Progenitor cell of endocrine pancreas (in vitro differentiated cells): Measurements from ENCODE around the gene WIPF1. TPM values are rescaled to one million over a fixed set of nuclear protein-coding genes. Genes with fewer than 3 reads are reported as not detected.

ENCODE experiments used
- DNase-seq: peaks from one replicate; pipeline ENCODE4 v3.0.0; 2021; ENCODE audit warnings: low spot score; ENCODE audit not compliant: unreplicated experiment
- H3K27ac Mint-ChIP-seq: 2 replicates; pipeline ENCODE4 v1.8.0; 2021; ENCODE audit warnings: mild to moderate bottlenecking, moderate library complexity, mixed read lengths
- H3K27me3 Mint-ChIP-seq: 2 replicates; pipeline ENCODE4 v1.8.0; 2021; ENCODE audit warnings: mixed read lengths
- H3K36me3 Mint-ChIP-seq: 2 replicates; pipeline ENCODE4 v1.8.0; 2022; ENCODE audit warnings: mixed read lengths; ENCODE audit not compliant: insufficient read depth
- H3K4me1 Mint-ChIP-seq: 2 replicates; pipeline ENCODE4 v1.8.0; 2021; ENCODE audit warnings: low read depth, mixed read lengths
- H3K4me3 Mint-ChIP-seq: 2 replicates; pipeline ENCODE4 v1.8.0; 2021; ENCODE audit warnings: low read depth, mild to moderate bottlenecking, moderate library complexity, mixed read lengths
- H3K9me3 Mint-ChIP-seq: 2 replicates; pipeline ENCODE4 v1.8.0; 2021; ENCODE audit warnings: low read depth, mixed read lengths
- CTCF ChIP-seq: fragments of 200-600 bp; sonication (generic); IDR thresholded peaks from one replicate; pipeline ENCODE4 v1.5.0; 2021; ENCODE audit warnings: antibody characterized with exemption, mild to moderate bottlenecking; ENCODE audit not compliant: unreplicated experiment
- total RNA-seq: library from RNA; stranded (reverse); gene quantifications from 2 replicates; pipeline ENCODE4 v1.2.1, GENCODE V29; 2021

WIPF1 gene
- total RNA-seq, 1 donor from 2014 or later = 12.9 TPM

DNA sequence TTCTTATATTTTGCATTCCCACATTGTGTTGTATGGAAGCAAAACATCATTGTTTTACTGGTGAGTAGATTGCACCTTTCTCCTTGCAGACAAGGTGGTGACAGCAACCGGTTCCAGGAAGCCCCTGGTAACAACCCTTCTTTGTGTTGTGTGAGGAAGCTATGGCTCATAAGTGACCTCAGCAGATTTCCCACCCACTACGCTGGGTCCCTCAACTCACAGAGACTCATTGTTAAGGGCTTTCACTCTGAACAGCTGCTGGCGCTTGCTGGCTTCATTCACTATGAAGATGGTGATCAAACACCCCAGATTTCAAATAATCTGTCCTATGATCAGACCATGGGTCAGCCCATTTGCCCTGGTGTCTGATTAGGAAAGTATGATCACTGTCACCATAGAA lies 53.4 kb downstream of the WIPF1 start:
- no peak overlapping the region for H3K27ac Mint-ChIP-seq
- peaks cover 3% of the 10 kb centered on the region for H3K27me3 Mint-ChIP-seq
- H3K4me1 Mint-ChIP-seq = peaks cover 4% of the 10 kb centered on the region
- no peaks in the 10 kb centered on the region for H3K9me3 Mint-ChIP-seq
- H3K36me3 Mint-ChIP-seq = no peaks in the 10 kb centered on the region
- H3K4me3 Mint-ChIP-seq = no peak overlapping the region
- no peak for TF ChIP-seq CTCF
- DNase-seq = no peak

- Mint-ChIP-seq H3K27me3 (no peaks in the 10 kb centered on the region), H3K4me3 (no peak overlapping the region), H3K9me3 (no peaks in the 10 kb centered on the region), H3K4me1 (peaks cover 4% of the 10 kb centered on the region), H3K36me3 (no peaks in the 10 kb centered on the region), H3K27ac (no peak overlapping the region)
- no peak for DNase-seq
- no peak for TF ChIP-seq CTCF
These were observed 56.7 kb downstream of the WIPF1 start for GRCh38 chr2:174540893-174541292.

- no peak overlapping the region for H3K4me3 Mint-ChIP-seq
- H3K9me3 Mint-ChIP-seq = no peaks in the 10 kb centered on the region
- peaks cover 1% of the 10 kb centered on the region for H3K4me1 Mint-ChIP-seq
- no peak overlapping the region for H3K27ac Mint-ChIP-seq
- no peaks in the 10 kb centered on the region for H3K27me3 Mint-ChIP-seq
- TF ChIP-seq CTCF = no peak
- H3K36me3 Mint-ChIP-seq = no peaks in the 10 kb centered on the region
- no peak for DNase-seq
These were observed 61.6 kb downstream of the WIPF1 start for GRCh38 chr2:174535757-174536703.

DNA sequence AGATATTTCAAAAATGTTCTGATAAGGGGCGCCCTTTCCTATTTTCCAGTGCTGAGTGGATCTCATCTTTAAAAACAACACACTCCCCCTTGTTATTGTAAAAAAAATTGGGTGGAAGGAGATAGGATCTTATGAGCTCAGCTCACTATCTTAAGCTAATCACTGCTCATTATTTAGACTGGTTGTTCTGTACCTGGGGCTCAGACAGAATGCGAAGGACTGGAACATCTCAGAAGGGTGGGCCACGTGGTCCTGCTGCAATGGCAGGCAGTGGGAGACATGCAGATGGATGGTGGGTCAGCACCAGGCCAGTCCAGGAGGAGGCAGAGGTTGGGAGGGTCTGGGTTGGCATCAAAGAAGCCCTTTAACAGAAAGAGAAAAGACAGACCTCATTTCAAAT lies 62.5 kb downstream of the WIPF1 start:
- Mint-ChIP-seq H3K9me3 (no peaks in the 10 kb centered on the region), H3K36me3 (no peaks in the 10 kb centered on the region), H3K27me3 (no peaks in the 10 kb centered on the region), H3K4me1 (peaks cover 1% of the 10 kb centered on the region), H3K4me3 (no peak overlapping the region), H3K27ac (no peak overlapping the region)
- no peak for DNase-seq
- no peak for TF ChIP-seq CTCF

GRCh38 chr2:174529916-174530315 lies 67.7 kb downstream of the WIPF1 start:
- TF ChIP-seq CTCF = no peak
- Mint-ChIP-seq H3K27me3 (peaks cover 5% of the 10 kb centered on the region), H3K4me3 (no peak overlapping the region), H3K27ac (no peak overlapping the region), H3K4me1 (peaks cover 1% of the 10 kb centered on the region), H3K9me3 (peaks cover 12% of the 10 kb centered on the region), H3K36me3 (no peaks in the 10 kb centered on the region)
- no peak for DNase-seq
